Colonic mucosa (tissue), 4 donors: Measurements from ENCODE around the gene OR5AR1. TPM values are rescaled to one million over a fixed set of nuclear protein-coding genes. Genes with fewer than 3 reads are reported as not detected.

Source experiments
- DNase-seq: peaks from one replicate; pipeline ENCODE4 v3.0.0-alpha.2; 2020
- H3K27ac ChIP-seq: fragments of 200-600 bp; one replicate; pipeline ENCODE4 v1.8.0; 2021
- H3K27me3 ChIP-seq: fragments of 200-600 bp; one replicate; pipeline ENCODE4 v1.8.0; 2021
- H3K36me3 ChIP-seq: fragments of 200-600 bp; one replicate; pipeline ENCODE4 v1.8.0; 2021
- H3K4me1 ChIP-seq: fragments of 200-600 bp; one replicate; pipeline ENCODE4 v1.8.0; 2021; ENCODE audit warnings: mild to moderate bottlenecking
- H3K4me3 ChIP-seq: fragments of 200-600 bp; one replicate; pipeline ENCODE4 v1.8.0; 2021
- H3K9ac ChIP-seq, 2 donors: one replicate each; pipeline ENCODE4 v1.7.0; 2013; ENCODE audit warnings: control low read depth in 2 of 2, low read depth in 2 of 2, low read length in 2 of 2
- H3K9me3 ChIP-seq: fragments of 200-600 bp; one replicate; pipeline ENCODE4 v1.8.0; 2021
- CTCF ChIP-seq: fragments of 200-600 bp; IDR thresholded peaks from one replicate; pipeline ENCODE4 v1.8.0; 2022; ENCODE audit warnings: antibody characterized with exemption, mild to moderate bottlenecking
- intact Hi-C: fragments of 100-400 bp; cut with DNase I; formaldehyde crosslinking; loops from one replicate; pipeline ENCODE4 v1.14.1; 2022
- total RNA-seq, 2 donors: library from RNA; stranded (reverse); fragmentation: NEBNext Ultra II Directional in 1 of 2; extraction: Animal tissue kit (Norgen Biotek cat#: 25700) in 1 of 2; gene quantifications; one replicate each; pipeline ENCODE4 v1.2.1, GENCODE V29; 2021
- donor health status: healthy.
- donor health status: DM: no; HTN: no; CAD: no.
- donor health status: DM: no; HTN: no; CAD: no.

OR5AR1 gene
- total RNA-seq, 2 donors from 2014 or later, result not detected

GRCh38 chr11:56706486-56706885, 43.0 kb downstream of the OR5AR1 start:
- H3K4me1 ChIP-seq, result no peaks in the 10 kb centered on the region
- DNase-seq, result no peak
- intact Hi-C loops, result no loop called here
- no peaks in the 10 kb centered on the region for H3K27me3 ChIP-seq
- no peak for TF ChIP-seq CTCF
- no peak overlapping the region for H3K4me3 ChIP-seq
- no peak overlapping the region for H3K9ac ChIP-seq
- no peaks in the 10 kb centered on the region for H3K9me3 ChIP-seq
- no peaks in the 10 kb centered on the region for H3K36me3 ChIP-seq
- no peak overlapping the region for H3K27ac ChIP-seq

- Histone ChIP-seq H3K4me3 (no peak overlapping the region), H3K27ac (no peak overlapping the region), H3K27me3 (no peaks in the 10 kb centered on the region), H3K4me1 (no peaks in the 10 kb centered on the region), H3K36me3 (no peaks in the 10 kb centered on the region), H3K9ac (no peak overlapping the region), H3K9me3 (no peaks in the 10 kb centered on the region)
- TF ChIP-seq CTCF, result no peak
- intact Hi-C loops, result no loop called here
- DNase-seq, result no peak
These were observed 50.7 kb downstream of the OR5AR1 start for GRCh38 chr11:56714206-56714605.

Other genes with a start within 250 kb of the OR5AR1 start
- gene OR5M3, start 190.3 kb upstream of the OR5AR1 start, total RNA-seq, result not detected
- not detected for gene OR5M8, start 172.3 kb upstream of the OR5AR1 start, total RNA-seq
- not detected for gene OR5M11, start 120.4 kb upstream of the OR5AR1 start, total RNA-seq
- gene OR5M10, start 86.0 kb upstream of the OR5AR1 start, total RNA-seq, result not detected
- gene OR5M1, start 48.8 kb upstream of the OR5AR1 start, total RNA-seq, result not detected
- gene OR5AP2, start 21.2 kb upstream of the OR5AR1 start, total RNA-seq, result not detected
- not detected for gene OR9G1, start 35.4 kb downstream of the OR5AR1 start, total RNA-seq
- not detected for gene OR9G4, start 85.0 kb downstream of the OR5AR1 start, total RNA-seq